Stomach (tissue), 4 donors: ENCODE results near the gene HLA-F.

ENCODE experiments used
- CTCF ChIP-seq, 7 experiments: fragments of 450-650 bp in 4 of 7; fragments of 200-600 bp in 3 of 7; sonication (generic) in 3 of 7; IDR thresholded peaks; one replicate each; pipeline ENCODE4 v1.5.1; 2016 to 2019; ENCODE audit warnings: antibody characterized with exemption in 7 of 7, control low read depth in 2 of 7, mild to moderate bottlenecking in 1 of 7
- EP300 ChIP-seq: sonication (generic); formaldehyde crosslinking; IDR thresholded peaks from one replicate; pipeline ENCODE4 v1.6.1; 2017; ENCODE audit warnings: antibody characterized with exemption
- POLR2AphosphoS5 ChIP-seq, 3 donors: sonication (generic); formaldehyde crosslinking; IDR thresholded peaks; one replicate each; pipeline ENCODE4 v1.6.1; 2016; ENCODE audit warnings: antibody characterized with exemption in 3 of 3

GRCh38 chr6:29748391-29749307 is 25.4 kb downstream of the HLA-F start:
- TF ChIP-seq CTCF (IDR thresholded peaks at IDR 0.05) (no peak), POLR2AphosphoS5 (IDR thresholded peaks at IDR 0.05) (peak in 2 of 3 donors; percentile 61 to 68), EP300 (no peak)
